ENCODE measurements around the gene DEDD2.

The DEDD2 gene

GRCh38 chr19:42248270-42249148 is 31.0 kb upstream of the DEDD2 start:
- DNase-seq (ENCODE audit: low read depth in 2 of 2): no peak

- DNase-seq (ENCODE audit: low read depth in 2 of 2): no peak
Measured at GRCh38 chr19:42247640-42248199, 30.2 kb upstream of the DEDD2 start.

GRCh38 chr19:42246922-42247639 is 29.6 kb upstream of the DEDD2 start:
- DNase-seq (ENCODE audit: low read depth in 2 of 2): no peak

- DNase-seq (ENCODE audit: low read depth in 2 of 2): no peak
Measured at GRCh38 chr19:42246143-42246921, 28.9 kb upstream of the DEDD2 start.

- DNase-seq (ENCODE audit: low read depth in 2 of 2): no peak
Measured at GRCh38 chr19:42245231-42245630, 27.8 kb upstream of the DEDD2 start.

GRCh38 chr19:42244347-42245220 is 27.1 kb upstream of the DEDD2 start:
- peak; percentile 77 to 87 for DNase-seq (ENCODE audit: low read depth in 2 of 2)

GRCh38 chr19:42242512-42243409 is 25.3 kb upstream of the DEDD2 start, which contains the start of gene GSK3A:
GSK3A (minus strand) TSS chr19:42242602; CDS start chr19:42242465, 137 bp downstream.
- DNase-seq (ENCODE audit: low read depth in 2 of 2): peak; percentile 88 to 91

GRCh38 chr19:42242069-42242511 is 24.6 kb upstream of the DEDD2 start:
- DNase-seq (ENCODE audit: low read depth in 2 of 2): no peak

- no peak for DNase-seq (ENCODE audit: low read depth in 2 of 2)
Measured at GRCh38 chr19:42241279-42241678, 23.8 kb upstream of the DEDD2 start.

- no peak for DNase-seq (ENCODE audit: low read depth in 2 of 2)
Measured at GRCh38 chr19:42239544-42240220, 22.2 kb upstream of the DEDD2 start.

GRCh38 chr19:42235181-42235580 is 17.7 kb upstream of the DEDD2 start:
- no peak for DNase-seq (ENCODE audit: low read depth in 2 of 2)

GRCh38 chr19:42234364-42234763 is 16.9 kb upstream of the DEDD2 start:
- no peak for DNase-seq (ENCODE audit: low read depth in 2 of 2)

- DNase-seq (ENCODE audit: low read depth in 2 of 2): no peak
Measured at GRCh38 chr19:42233678-42234292, 16.3 kb upstream of the DEDD2 start.

GRCh38 chr19:42233106-42233505 is 15.6 kb upstream of the DEDD2 start:
- DNase-seq (ENCODE audit: low read depth in 2 of 2): no peak

GRCh38 chr19:42232435-42232834 is 15.0 kb upstream of the DEDD2 start:
- DNase-seq (ENCODE audit: low read depth in 2 of 2): no peak

- no peak for DNase-seq (ENCODE audit: low read depth in 2 of 2)
Measured at GRCh38 chr19:42230571-42230970, 13.1 kb upstream of the DEDD2 start.

- no peak for DNase-seq (ENCODE audit: low read depth in 2 of 2)
Measured at GRCh38 chr19:42229855-42230351, 12.4 kb upstream of the DEDD2 start.

- no peak for DNase-seq (ENCODE audit: low read depth in 2 of 2)
Measured at GRCh38 chr19:42229301-42229854, 11.9 kb upstream of the DEDD2 start.

Measured in activated CD8-positive, alpha-beta memory T cell treated with anti-CD3 and anti-CD28 coated beads for 4 hours (primary cell).